Colonic mucosa (tissue), 4 donors: ENCODE results near the gene BEAN1. TPM values are rescaled to one million over a fixed set of nuclear protein-coding genes. Genes with fewer than 3 reads are reported as not detected.

Experiments
- DNase-seq: peaks from one replicate; pipeline ENCODE4 v3.0.0-alpha.2; 2020
- H3K27ac ChIP-seq: fragments of 200-600 bp; one replicate; pipeline ENCODE4 v1.8.0; 2021
- H3K27me3 ChIP-seq: fragments of 200-600 bp; one replicate; pipeline ENCODE4 v1.8.0; 2021
- H3K36me3 ChIP-seq: fragments of 200-600 bp; one replicate; pipeline ENCODE4 v1.8.0; 2021
- H3K4me1 ChIP-seq: fragments of 200-600 bp; one replicate; pipeline ENCODE4 v1.8.0; 2021; ENCODE audit warnings: mild to moderate bottlenecking
- H3K4me3 ChIP-seq: fragments of 200-600 bp; one replicate; pipeline ENCODE4 v1.8.0; 2021
- H3K9ac ChIP-seq, 2 donors: one replicate each; pipeline ENCODE4 v1.7.0; 2013; ENCODE audit warnings: control low read depth in 2 of 2, low read depth in 2 of 2, low read length in 2 of 2
- H3K9me3 ChIP-seq: fragments of 200-600 bp; one replicate; pipeline ENCODE4 v1.8.0; 2021
- CTCF ChIP-seq: fragments of 200-600 bp; IDR thresholded peaks from one replicate; pipeline ENCODE4 v1.8.0; 2022; ENCODE audit warnings: antibody characterized with exemption, mild to moderate bottlenecking
- intact Hi-C: fragments of 100-400 bp; cut with DNase I; formaldehyde crosslinking; loops from one replicate; pipeline ENCODE4 v1.14.1; 2022
- total RNA-seq, 2 donors: library from RNA; stranded (reverse); fragmentation: NEBNext Ultra II Directional in 1 of 2; extraction: Animal tissue kit (Norgen Biotek cat#: 25700) in 1 of 2; gene quantifications; one replicate each; pipeline ENCODE4 v1.2.1, GENCODE V29; 2021
- donor health status: healthy.
- donor health status: DM: no; HTN: no; CAD: no.
- donor health status: DM: no; HTN: no; CAD: no.

The BEAN1 gene
- total RNA-seq, 2 donors from 2014 or later, result 0.32 TPM; not detected in 1

GRCh38 chr16:66381585-66382170 is 45.4 kb upstream of the BEAN1 start:
- Histone ChIP-seq H3K36me3 (no peaks in the 10 kb centered on the region), H3K9ac (no peak overlapping the region), H3K4me3 (no peak overlapping the region), H3K27ac (no peak overlapping the region), H3K4me1 (no peaks in the 10 kb centered on the region), H3K9me3 (no peaks in the 10 kb centered on the region), H3K27me3 (no peaks in the 10 kb centered on the region)
- intact Hi-C loops, result no loop called here
- no peak for DNase-seq
- TF ChIP-seq CTCF, result no peak

GRCh38 chr16:66382171-66382965 is 44.7 kb upstream of the BEAN1 start:
- no peak for TF ChIP-seq CTCF
- H3K4me1 ChIP-seq, result no peaks in the 10 kb centered on the region
- no peak overlapping the region for H3K27ac ChIP-seq
- H3K9ac ChIP-seq, result no peak overlapping the region
- H3K9me3 ChIP-seq, result no peaks in the 10 kb centered on the region
- no peak overlapping the region for H3K4me3 ChIP-seq
- DNase-seq, result no peak
- H3K36me3 ChIP-seq, result no peaks in the 10 kb centered on the region
- intact Hi-C loops, result no loop called here
- no peaks in the 10 kb centered on the region for H3K27me3 ChIP-seq

- no peak for DNase-seq
- H3K4me1 ChIP-seq, result no peaks in the 10 kb centered on the region
- no peak overlapping the region for H3K9ac ChIP-seq
- no peak overlapping the region for H3K27ac ChIP-seq
- TF ChIP-seq CTCF, result no peak
- no peaks in the 10 kb centered on the region for H3K36me3 ChIP-seq
- H3K9me3 ChIP-seq, result no peaks in the 10 kb centered on the region
- intact Hi-C loops, result no loop called here
- no peak overlapping the region for H3K4me3 ChIP-seq
- no peaks in the 10 kb centered on the region for H3K27me3 ChIP-seq
Observed at GRCh38 chr16:66382966-66383299, 44.2 kb upstream of the BEAN1 start.

- no peak overlapping the region for H3K27ac ChIP-seq
- no peaks in the 10 kb centered on the region for H3K27me3 ChIP-seq
- H3K9me3 ChIP-seq, result no peaks in the 10 kb centered on the region
- H3K36me3 ChIP-seq, result no peaks in the 10 kb centered on the region
- H3K9ac ChIP-seq, result no peak overlapping the region
- H3K4me3 ChIP-seq, result no peak overlapping the region
- TF ChIP-seq CTCF, result no peak
- DNase-seq, result no peak
- intact Hi-C loops, result no loop called here
- H3K4me1 ChIP-seq, result no peaks in the 10 kb centered on the region
Observed at GRCh38 chr16:66383551-66383950, 43.5 kb upstream of the BEAN1 start.

- Histone ChIP-seq H3K27me3 (no peaks in the 10 kb centered on the region), H3K36me3 (no peaks in the 10 kb centered on the region), H3K4me1 (no peaks in the 10 kb centered on the region), H3K4me3 (no peak overlapping the region), H3K9ac (no peak overlapping the region), H3K27ac (no peak overlapping the region), H3K9me3 (no peaks in the 10 kb centered on the region)
- TF ChIP-seq CTCF, result no peak
- intact Hi-C loops, result no loop called here
- DNase-seq, result no peak
Observed at GRCh38 chr16:66385415-66385814, 41.7 kb upstream of the BEAN1 start.
